OCI-M2 (cell line): ENCODE results near the gene NOTCH3.

Experiments used
- DNase-seq: peaks from one replicate; lab custom pipeline; 2025; ENCODE audit not compliant: unreplicated experiment; lab: John Stamatoyannopoulos, UW

NOTCH3 gene

GRCh38 chr19:15197275-15197941 lies 3.4 kb downstream of the NOTCH3 start:
- DNase-seq: no peak

GRCh38 chr19:15196360-15197005 lies 4.3 kb downstream of the NOTCH3 start:
- no peak for DNase-seq

- no peak for DNase-seq
Measured at GRCh38 chr19:15195371-15196334, 5.1 kb downstream of the NOTCH3 start.

GRCh38 chr19:15194938-15195337 lies 5.9 kb downstream of the NOTCH3 start:
- no peak for DNase-seq

- no peak for DNase-seq
Measured at GRCh38 chr19:15191982-15192381, 8.8 kb downstream of the NOTCH3 start.

GRCh38 chr19:15191514-15191913 lies 9.3 kb downstream of the NOTCH3 start:
- DNase-seq: no peak

- no peak for DNase-seq
Measured at GRCh38 chr19:15188851-15189250, 11.9 kb downstream of the NOTCH3 start.

GRCh38 chr19:15187026-15188007 lies 13.5 kb downstream of the NOTCH3 start:
- DNase-seq: no peak

- DNase-seq: no peak
Measured at GRCh38 chr19:15185188-15185587, 15.6 kb downstream of the NOTCH3 start.

GRCh38 chr19:15184776-15185175 lies 16.0 kb downstream of the NOTCH3 start:
- DNase-seq: no peak

GRCh38 chr19:15181394-15181793 lies 19.4 kb downstream of the NOTCH3 start:
- no peak for DNase-seq

GRCh38 chr19:15180451-15181390 lies 20.1 kb downstream of the NOTCH3 start:
- DNase-seq: peak; percentile 64

- no peak for DNase-seq
Measured at GRCh38 chr19:15178629-15179308, 22.0 kb downstream of the NOTCH3 start.

- no peak for DNase-seq
Measured at GRCh38 chr19:15177269-15178116, 23.3 kb downstream of the NOTCH3 start.

GRCh38 chr19:15175609-15176008 lies 25.2 kb downstream of the NOTCH3 start:
- DNase-seq: no peak

GRCh38 chr19:15173746-15174404 lies 26.9 kb downstream of the NOTCH3 start:
- DNase-seq: no peak

- DNase-seq: no peak
Measured at GRCh38 chr19:15170345-15170744, 30.4 kb downstream of the NOTCH3 start.
